ENCODE data around the gene S100A3.
"Not testable (repeated sequence)": the region's sequence is repeated elsewhere in the genome, so short reads cannot be mapped to it uniquely, and the experiment has no call there.

The S100A3 gene

DNA sequence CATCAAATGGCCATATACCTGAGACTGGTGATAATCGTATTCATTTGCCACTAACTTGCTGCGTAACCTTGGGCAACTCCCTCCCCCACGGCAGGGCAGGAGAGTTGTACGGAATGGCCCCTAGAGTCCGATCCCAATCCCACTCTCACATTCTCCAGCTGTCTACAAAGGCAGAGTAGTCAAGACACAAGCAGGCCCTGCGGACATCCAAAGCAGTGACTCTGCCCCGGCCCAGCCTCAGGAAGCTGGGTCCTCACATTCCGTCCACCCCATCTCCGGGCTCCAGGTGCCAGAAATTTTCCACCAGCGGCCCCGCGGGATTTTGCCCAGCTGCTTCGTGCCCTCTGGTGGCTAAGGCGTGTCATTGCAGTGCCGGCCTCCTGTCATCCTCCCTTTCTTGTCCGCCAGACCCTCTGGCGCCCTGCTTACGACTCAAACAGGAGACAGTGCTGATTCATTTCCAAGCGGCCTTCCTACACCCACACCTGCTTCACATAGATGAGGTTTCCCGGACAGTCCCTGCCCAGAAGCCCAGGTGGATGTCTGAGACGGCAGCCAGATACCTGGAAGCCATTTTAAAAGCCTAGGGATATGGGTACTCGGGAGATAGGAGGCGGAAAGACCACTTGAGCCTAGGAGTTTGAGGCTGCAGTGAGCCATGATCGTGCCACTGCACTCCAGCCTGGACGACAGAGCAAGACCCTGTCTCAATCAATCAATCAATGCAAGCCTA, 19.5 kb upstream of the S100A3 start:
- peak; percentile 92 for DNase-seq (ENCODE audit: low spot score)

DNA sequence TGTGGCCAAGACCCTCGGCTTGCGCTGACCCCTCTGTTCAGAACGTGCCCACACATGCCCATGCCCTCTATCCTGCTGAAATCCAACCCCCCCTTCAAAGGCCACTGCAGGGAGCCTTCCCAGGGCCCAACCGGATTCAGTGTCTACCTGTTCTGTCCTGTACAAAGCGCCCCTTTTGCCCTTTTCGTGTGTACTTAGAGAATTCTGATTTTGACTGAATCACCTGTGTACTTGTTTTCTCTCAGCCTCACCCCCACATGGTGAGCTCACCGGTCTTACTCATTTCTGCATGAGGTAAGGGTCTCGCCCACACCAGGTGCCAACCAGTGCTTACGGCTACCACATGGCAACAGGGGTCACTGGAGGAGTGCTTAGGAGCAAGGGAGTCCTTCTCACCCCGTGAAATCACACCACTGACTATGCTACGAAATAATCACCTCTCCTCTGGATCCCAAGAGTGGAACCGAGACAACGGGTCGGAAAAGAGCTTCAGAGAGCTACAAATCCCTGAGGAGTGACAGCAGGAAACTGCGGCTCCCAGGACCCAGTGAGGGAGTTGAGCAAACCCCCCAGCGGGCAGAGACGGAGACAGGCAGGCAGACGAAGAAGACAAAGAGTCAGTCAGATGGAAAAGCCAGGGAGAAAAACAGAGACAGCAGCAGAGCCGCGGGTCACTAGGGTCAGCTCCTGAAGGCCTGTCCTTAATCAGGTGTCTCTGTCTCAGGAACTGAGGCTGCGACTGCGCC, 18.7 kb upstream of the S100A3 start:
- no peak for DNase-seq (ENCODE audit: low spot score)

DNA sequence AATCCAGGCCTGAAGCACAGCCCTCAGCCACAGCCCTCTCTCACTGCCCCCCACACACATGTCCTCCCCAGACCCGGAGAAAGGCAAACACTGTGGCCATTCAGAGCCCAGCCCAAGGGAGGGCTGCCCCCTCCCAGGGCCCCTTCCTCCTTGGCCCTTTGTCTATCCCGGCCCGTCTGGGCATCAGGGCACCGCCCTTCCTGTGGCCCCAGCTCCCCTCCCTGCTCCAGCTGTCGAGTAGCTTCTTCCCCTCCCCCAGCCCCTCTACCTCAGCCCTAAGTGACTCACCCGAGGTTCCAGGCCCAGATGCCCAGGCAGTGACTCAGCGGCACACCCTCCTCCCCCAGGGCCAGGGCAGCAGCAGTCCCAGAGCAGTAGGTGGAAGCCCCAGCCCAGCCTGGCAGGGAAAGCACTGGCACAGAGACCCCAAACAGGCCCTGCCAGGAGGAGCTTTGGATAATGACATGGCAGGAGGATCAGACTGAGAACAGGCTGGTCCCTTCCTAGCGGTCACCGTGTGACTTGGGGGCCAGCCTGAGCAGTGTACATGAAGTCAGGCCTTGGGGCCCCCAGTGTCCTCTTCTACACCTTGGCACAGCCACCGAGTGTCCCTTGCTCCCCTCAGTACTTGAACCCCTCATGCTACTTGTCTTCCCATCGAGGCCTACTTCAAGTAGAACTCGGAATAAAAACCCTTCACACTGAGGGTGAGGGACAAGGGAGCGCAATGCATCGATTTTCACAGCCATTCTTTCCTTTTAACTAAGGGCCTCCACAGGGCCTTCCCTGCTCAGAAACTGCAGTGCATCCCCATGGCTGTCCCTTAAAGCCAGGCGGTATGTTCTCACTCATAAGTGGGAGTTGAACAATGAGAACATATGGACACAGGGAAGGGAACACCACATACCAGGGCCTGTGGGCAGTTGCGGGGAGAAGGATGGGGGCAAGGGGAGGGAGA, 17.6 kb upstream of the S100A3 start:
- DNase-seq (ENCODE audit: low spot score) = peak; percentile 89

DNA sequence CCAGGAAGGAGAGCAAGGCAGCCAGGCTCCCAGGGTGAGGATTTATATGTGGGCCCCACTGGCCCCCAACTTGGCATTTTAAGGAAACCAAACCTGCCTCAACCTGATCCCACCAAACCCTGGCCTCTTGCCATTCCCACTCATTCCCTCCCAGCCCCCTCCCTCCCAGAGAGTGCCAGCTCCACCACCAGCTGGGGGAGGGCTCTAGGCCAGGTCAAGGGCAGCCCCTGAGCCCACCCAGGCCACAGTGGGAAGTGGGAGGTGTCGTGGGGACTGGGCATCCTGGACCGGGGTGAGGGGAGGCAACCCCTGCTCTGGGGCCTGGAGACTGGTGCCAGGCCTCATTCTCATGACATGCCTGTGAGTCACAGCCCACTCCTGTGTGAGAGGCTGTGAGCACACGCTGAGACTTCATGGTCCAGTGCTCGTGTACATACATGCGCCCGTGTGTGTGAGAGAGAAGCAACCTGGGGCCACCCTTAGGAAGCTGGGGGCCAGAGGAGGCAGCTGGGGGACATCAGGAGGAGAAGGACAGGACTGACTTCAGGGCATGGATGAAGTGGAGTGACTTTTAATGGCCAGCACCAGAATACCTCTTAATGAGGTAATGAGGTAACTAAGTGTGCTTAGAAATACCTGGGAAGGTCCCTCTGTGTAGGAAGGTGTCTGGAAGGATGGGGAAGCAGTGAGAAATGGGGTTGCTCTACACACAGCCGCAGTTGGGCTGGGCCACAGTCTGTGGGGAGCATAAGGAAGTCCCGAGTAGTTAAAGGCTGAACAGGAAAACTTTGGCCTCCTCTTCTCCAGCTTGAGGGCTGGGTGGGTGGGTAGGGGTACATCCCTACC, 16.7 kb upstream of the S100A3 start, which contains the start of gene S100A2:
S100A2 (minus strand) TSS at position 316 of the 846 bp plus-strand sequence. CDS start 1,967 bp downstream, outside the sequence.
- no peak for DNase-seq (ENCODE audit: low spot score)

DNA sequence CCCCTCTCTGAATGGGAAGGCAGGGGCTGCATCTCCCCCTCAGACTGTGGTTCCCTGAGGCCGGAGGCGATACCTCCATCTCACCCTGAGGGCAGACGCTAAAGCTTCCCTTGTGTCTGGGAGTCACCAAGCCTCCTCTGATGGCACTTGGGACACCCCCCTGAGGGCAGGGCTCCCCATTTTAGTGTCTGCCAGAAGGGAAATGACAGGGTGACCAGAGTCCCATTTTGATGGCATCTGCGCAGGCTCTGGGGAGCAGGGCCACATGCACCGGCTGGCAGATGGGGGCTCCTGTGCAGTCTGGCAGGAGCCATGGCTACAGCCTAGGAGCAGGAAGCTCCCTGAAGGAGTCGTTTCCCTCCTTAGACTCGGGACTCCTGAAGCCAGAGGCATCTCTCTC, 14.9 kb upstream of the S100A3 start:
- DNase-seq (ENCODE audit: low spot score) = no peak

DNA sequence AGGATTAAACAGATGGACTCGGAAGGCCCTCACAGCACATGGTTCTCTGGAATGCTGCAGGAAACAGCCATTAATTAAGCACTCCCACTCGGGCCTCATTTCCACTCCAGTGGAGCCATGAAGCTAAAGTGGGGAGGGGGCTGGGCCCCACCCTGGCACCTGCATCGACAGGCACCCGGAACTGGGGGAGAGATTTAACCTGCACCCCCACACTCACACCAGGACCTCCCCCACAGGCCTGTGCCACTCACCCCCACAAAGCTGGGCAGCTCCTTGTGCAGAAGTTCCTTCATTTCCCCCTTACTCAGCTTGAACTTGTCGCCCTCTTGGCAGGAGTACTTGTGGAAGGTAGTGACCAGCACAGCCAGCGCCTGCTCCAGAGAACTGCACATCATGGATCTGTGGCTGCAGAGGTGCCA, 14.4 kb upstream of the S100A3 start:
- no peak for DNase-seq (ENCODE audit: low spot score)

DNA sequence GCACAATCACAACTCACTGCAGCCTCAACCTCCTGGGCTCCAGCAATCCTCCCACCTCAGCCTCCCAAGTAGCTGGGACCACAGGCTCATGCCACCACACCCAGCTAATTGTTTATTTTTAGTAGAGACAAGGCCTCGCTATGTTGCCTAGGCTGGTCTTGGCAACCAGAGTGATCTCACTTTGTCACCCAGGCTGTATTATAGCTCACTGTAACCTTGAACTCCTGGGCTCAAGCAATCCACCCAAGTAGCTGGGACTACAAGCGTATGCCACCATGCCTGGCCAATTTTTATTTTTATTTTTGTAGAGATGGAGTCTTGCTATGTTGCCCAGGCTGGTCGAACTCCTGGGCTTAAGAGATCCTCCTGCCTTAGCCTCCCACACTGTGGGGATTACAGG, 13.0 kb upstream of the S100A3 start:
- not testable (repeated sequence) for DNase-seq (ENCODE audit: low spot score)

DNA sequence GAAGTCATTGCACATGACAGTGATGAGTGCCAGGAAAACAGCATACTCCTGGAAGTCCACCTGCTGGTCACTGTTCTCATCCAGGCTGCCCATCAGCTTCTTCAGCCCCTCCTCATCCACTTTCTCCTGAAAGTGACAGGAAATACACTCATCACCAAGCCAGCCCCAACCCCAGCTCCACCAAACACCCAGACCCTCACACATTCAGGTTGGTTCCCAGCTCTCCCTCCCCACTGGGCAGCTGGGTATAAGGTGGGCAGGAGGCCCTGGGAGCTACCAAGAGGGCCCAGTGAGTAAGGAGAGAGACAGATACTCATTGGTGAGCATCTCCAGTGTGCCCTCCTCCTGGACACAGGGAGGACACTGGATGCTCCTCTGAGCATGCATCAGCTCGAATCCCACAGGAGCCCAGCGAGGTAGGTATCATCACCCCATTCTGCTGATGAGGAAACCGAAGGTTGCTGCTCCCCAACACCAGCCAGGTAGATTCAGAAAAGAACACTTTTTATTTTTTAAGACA, 12.5 kb upstream of the S100A3 start:
- no peak for DNase-seq (ENCODE audit: low spot score)

DNA sequence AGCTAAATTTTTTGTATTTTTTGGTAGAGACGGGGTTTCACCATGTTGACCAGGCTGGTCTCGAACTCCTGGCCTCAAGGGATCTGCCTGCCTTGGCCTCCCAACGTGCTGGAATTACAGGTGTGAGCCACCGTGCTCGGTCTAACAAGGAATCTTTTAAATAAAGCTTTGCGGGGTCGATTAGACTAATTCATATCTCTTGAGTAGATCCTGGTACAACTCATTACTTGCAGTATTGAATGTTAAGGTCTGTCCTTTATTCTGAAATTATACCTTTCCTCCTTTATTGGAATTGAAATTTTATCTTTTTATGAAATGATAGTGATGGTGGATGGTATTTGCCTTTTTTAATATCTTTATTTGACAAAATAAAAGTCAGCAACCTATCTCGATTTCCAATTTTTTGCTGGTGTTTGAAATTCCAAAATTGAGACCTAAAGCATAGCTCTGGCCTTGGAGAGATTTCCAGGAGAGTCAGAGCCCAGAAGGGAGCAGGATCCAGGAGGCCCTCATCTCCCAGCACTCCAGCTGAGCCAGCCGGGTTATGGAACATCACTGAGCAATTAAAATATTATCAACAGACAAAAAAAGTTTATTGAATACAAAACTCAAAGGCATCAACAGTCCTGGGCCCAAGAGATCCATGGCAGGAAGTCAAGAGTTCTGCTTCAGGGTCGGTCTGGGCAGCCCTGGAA, 11.9 kb upstream of the S100A3 start:
- no peak for DNase-seq (ENCODE audit: low spot score)

DNA sequence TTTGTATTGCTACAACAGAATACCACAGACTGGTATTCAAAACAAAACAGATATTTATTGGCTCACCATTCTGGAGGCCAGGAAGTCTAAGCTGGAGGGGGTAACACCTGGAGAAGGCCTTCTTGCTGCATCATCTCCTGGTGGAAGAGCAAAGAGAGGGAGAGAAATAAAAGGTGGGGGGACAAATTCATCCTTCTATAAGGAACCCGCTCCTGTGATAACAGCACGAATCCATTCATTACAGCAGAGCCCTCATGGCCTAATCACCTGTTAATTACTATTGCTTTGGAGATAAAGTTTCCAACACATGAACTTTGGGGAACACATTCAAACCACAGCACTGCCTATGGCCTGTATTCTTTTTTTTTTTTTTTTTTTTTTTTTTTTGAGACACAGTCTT, 11.2 kb upstream of the S100A3 start:
- no peak for DNase-seq (ENCODE audit: low spot score)

DNA sequence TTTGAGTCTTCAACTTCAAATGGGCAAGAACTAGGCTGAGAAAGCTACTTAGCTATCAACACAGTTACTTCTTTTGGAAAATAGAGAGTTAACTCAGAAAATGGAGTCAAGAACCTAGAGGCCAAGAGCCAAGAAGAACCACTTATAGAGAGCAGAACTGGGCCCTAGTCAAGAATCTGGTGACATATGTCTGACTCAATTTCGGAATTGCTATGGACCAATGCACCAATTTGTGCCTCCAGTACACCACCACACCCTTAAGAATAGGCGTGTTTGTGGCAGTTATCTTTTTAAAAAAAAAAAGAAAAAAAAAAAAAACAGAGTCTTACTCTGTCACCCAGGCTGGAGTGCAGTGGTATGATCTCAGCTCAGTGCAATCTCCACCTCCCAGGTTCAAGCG, 8.8 kb upstream of the S100A3 start:
- DNase-seq (ENCODE audit: low spot score) = no peak

DNA sequence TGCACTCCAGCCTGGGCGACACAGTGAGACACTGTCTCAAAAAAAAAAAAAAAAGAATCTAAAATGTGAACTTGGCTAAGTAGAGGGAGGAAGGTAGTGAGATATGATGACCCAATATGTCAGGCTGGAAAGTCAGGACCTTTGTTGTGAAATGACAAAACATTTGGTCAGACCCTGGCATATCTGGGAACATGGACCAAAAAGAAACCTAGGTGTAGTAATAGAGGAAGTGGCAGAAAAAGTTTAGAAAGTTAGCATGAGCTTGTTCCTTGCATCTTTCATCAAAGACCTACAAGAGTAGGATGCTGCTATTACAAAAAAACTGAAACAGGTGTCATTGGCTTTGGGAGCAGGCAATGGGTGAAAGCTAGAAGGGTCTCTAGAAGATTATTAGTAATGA, 7.3 kb upstream of the S100A3 start:
- DNase-seq (ENCODE audit: low spot score) = no peak

DNA sequence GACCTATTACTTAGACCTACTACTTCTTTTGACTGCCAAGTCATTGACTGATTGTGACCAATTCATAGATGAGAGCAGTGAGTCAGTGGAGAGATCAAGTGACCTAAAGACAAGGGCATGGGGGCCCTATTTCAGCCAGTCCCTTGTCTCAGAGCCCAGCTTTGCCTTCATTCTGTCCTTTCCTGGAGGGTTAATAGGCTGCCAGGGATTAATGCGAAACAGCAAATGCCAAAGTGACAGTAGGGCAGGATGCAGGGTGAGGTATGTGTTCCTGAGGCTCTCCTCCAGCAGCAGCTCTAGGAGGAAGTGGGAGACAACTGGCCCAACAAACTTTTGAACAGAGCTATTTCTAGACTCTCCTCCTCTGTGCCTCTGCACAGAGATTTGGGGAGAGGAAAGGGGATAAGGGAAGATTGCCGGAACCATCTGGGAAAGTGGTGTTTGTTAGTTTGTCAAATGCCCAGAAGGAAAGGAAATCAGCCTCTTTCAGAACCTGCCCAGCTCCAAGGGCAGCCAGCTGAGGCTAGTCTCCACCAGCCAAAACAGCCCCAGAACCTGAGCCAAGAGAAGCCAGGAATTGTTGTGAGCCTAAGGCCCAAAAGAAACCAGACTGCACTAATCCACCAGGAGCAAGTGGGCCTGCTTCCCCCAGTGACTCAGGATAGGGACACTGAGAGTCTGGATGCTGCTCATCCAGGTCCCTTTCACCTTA, 4.9 kb upstream of the S100A3 start:
- DNase-seq (ENCODE audit: low spot score) = no peak

DNA sequence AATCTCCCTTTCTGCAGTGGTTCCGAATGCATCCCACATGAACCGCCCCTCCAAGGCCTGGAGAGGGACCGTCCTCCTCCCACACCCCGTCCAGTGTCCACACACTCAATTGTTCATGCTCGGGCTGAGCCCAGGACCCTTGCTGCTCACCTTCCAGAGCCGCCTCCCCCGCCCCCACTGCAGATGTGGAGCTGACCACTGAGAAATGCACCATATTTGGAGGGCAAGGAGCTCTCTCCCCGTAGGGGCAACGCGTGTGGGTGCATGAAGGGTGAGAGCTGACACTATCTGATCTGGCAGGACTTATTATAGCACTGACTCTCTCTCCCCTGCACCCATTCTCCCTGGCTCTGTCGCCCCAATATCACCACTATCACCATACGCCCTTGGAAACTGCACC, 4.0 kb upstream of the S100A3 start:
- DNase-seq (ENCODE audit: low spot score) = no peak

DNA sequence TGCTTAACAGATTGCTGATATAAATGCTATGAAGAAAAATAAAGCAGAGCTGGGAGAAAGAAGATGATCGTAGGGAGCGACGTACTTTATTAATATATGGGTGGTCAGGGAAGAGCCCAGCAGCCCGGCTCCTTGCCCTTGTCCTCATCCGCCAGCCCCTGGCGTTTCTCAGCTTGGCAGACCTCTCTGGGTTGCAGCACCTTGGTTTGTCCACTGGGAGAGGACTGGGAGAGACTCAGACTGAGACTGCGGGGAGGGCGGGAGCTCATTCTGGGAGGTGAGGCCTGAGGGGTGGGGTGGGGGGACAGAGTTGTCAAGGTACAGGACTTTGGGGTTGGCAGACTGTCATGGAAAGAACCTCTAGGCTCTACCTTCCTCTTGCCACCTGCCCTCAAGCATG, 3.3 kb upstream of the S100A3 start:
- no peak for DNase-seq (ENCODE audit: low spot score)

DNA sequence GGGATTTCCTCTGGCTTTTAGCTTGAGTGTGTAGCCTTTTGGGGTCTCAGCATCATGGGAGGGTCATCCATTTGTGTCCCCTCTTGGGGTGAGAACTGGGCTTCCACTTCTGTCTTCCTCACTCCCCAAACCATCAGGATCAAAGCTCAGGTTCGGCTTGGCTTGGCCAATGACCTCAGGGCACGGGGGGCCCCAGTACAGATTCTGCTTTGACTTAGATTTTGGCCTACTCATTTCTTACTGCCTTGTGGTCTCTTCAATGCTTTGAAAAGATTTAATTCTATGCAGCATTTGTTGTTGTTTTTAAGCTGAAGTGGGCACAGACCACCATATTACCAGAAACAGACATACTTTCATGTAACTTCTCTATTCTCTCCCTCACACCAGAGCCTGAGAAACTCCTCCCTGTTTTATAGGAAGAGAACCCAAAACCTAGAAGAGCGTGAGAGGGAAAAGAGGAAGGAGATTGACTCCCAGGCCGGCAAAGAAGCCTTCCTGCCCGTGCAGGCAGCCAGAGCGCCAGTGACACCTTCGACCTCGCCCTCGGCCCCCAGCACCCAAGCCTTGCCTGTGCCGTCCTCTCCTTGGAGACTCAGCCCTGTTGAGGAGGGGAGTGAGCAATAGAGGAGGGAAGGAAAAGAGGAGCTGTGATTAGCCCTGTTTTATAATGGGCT, 1.9 kb upstream of the S100A3 start:
- peak; percentile 36 for DNase-seq (ENCODE audit: low spot score)

DNA sequence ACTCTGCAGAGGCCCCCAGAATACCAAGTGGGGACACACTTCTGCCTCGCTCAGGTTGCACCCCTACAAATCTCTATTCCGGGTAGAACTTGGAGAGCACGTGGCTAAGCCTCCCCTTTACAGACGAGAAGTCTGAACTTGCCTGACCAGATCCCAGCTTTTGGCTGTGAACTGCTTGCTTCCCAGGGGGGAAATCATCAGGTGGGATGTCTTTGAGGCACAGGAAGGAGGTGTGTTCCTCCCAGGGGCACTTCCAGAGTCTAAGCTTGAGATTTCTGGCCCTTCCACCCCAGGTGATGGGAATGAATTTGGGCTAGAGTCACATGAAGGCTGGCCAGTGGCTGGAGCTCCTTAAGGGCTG, 1.3 kb upstream of the S100A3 start:
- no peak for DNase-seq (ENCODE audit: low spot score)

DNA sequence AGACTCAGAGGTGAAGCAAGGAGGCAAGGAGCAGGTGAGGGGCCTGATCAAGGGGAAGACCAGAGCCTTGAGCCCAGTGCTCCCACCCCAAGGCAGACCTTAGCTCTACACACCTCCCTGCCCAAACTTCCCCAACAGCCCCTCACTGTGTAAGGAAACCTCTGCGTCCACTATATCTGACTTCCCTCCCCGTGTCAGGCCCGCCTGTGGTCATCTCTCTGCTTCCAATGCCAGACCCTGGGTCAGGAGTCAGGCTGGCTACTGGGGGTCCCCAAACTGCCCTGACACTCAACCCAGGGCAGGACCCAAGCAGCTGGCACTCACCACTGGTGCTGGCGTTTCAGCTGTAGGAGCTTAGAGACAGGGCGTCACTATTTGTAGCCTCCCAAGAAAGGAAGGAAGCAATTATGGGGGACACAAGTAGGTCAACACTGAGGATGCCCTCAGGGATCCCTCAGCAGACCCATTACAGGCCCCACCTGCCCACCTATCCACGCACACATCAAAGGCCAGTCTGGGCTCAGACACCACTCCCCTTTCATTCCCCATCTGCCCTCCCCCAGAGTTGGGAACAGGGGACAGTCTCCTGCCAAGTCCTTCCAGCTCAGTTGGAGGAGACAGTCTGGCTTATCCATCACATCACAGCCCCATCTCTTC, 811 bp upstream of the S100A3 start:
- DNase-seq (ENCODE audit: low spot score) = no peak
